Thymus (tissue), 11 donors: ENCODE data around the gene PRR36. TPM values are rescaled to one million over a fixed set of nuclear protein-coding genes. Genes with fewer than 3 reads are reported as not detected.

Experiments used
- DNase-seq, 9 donors: peaks; one replicate each; pipeline ENCODE4 v3.0.0-alpha.2; 2013; ENCODE audit warnings: low spot score in 9 of 9, low read depth in 6 of 9, missing footprints in 1 of 9
- H3K27ac ChIP-seq, 2 donors: one replicate each; pipeline ENCODE4 v1.5.1; 2013; ENCODE audit warnings: control low read depth in 1 of 2, low read depth in 1 of 2, low read length in 1 of 2, mild to moderate bottlenecking in 1 of 2, moderate library complexity in 1 of 2
- H3K27me3 ChIP-seq, 2 donors: one replicate each; pipeline ENCODE4 v1.5.1; 2013; ENCODE audit warnings: low read length in 1 of 2; ENCODE audit not compliant: control insufficient read depth in 2 of 2, insufficient read depth in 1 of 2
- H3K36me3 ChIP-seq, 2 donors: one replicate each; pipeline ENCODE4 v1.5.1; 2013; ENCODE audit warnings: low read length in 1 of 2, mild to moderate bottlenecking in 1 of 2, moderate library complexity in 1 of 2; ENCODE audit not compliant: control insufficient read depth in 2 of 2, insufficient read depth in 2 of 2
- H3K4me1 ChIP-seq, 2 donors: one replicate each; pipeline ENCODE4 v1.5.1; 2013; ENCODE audit warnings: low read length in 2 of 2; ENCODE audit not compliant: control insufficient read depth in 2 of 2, insufficient read depth in 2 of 2
- H3K4me3 ChIP-seq, 2 donors: one replicate each; pipeline ENCODE4 v1.5.1; 2013; ENCODE audit warnings: low read length in 2 of 2, control low read depth in 1 of 2, mild to moderate bottlenecking in 1 of 2
- H3K9me3 ChIP-seq, 2 donors: one replicate each; pipeline ENCODE4 v1.5.1; 2013; ENCODE audit warnings: low read length in 1 of 2, mild to moderate bottlenecking in 1 of 2; ENCODE audit not compliant: control insufficient read depth in 2 of 2, insufficient read depth in 1 of 2
- WGBS: extraction: QIAGEN DNeasy Blood & Tissue Kit; methylation state at CpG from one replicate; pipeline ENCODE4 v1.1.7; 2013; 5-methylcytosine and 5-hydroxymethylcytosine counted together
- polyA plus RNA-seq: library from polyadenylated mRNA; stranded (reverse); fragments of 200-250 nt; gene quantifications from one replicate; pipeline ENCODE4 v1.2.3, GENCODE V29; 2013
- total RNA-seq: library from RNA; stranded (reverse); fragments of 120-200 nt; gene quantifications from one replicate; pipeline ENCODE4 v1.2.4, GENCODE V29; 2013
- donor health status: healthy.

PRR36 gene
- total and polyA plus RNA-seq, 2 donors: 0.09 to 0.16 TPM

DNA sequence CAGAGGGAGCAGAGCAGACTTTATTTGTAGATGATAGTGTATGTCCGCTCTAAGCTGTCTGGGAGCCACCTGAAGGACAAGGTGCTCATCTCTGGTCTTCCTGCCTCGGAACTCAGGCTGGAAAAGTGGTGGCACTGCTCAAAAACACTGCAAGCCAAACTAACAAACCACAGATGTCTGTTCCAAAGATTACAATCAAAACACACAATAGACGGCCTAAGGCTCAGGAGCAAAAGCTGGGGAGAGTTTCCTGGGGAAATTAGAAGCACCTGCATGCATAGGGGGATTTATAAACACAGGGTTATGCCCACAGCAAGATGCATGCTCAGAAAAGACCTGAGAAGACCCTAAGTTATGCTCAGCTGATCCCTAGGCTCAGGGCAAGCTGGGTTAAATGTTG lies 53.6 kb downstream of the PRR36 start:
- 29% methylated on average over 3 of the region's 3 CpGs for WGBS
- DNase-seq: peak in 1 of 9 donors; percentile 26
- Histone ChIP-seq H3K27me3 (no peaks in the 10 kb centered on the region), H3K4me1 (peaks cover 9 to 12% of the 10 kb centered on the region in 2 donors), H3K36me3 (no peaks in the 10 kb centered on the region), H3K4me3 (no peak overlapping the region), H3K9me3 (peaks cover 0 to 2% of the 10 kb centered on the region in 2 donors), H3K27ac (peak overlapping the region in 1 of 2 donors; percentile 32)

- WGBS: 95% methylated on average over 2 of the region's 2 CpGs
- no peaks in the 10 kb centered on the region for H3K27me3 ChIP-seq
Observed at GRCh38 chr19:7819337-7819736, 54.9 kb downstream of the PRR36 start.

GRCh38 chr19:7818806-7819205 lies 55.4 kb downstream of the PRR36 start:
- 49% methylated on average over 2 of the region's 2 CpGs for WGBS
- Histone ChIP-seq H3K4me1 (peaks cover 9 to 12% of the 10 kb centered on the region in 2 donors), H3K9me3 (peaks cover 0 to 2% of the 10 kb centered on the region in 2 donors), H3K27ac (no peak overlapping the region), H3K36me3 (no peaks in the 10 kb centered on the region), H3K27me3 (no peaks in the 10 kb centered on the region), H3K4me3 (no peak overlapping the region)
- no peak for DNase-seq

More at GRCh38 chr19:7819337-7819736, 54.9 kb downstream of the PRR36 start:
- Histone ChIP-seq H3K4me1 (peaks cover 9 to 12% of the 10 kb centered on the region in 2 donors), H3K9me3 (peaks cover 0 to 2% of the 10 kb centered on the region in 2 donors), H3K27ac (no peak overlapping the region), H3K36me3 (no peaks in the 10 kb centered on the region), H3K4me3 (no peak overlapping the region)
- DNase-seq: no peak

Other genes starting within 250 kb of the PRR36 start
- 29.2 TPM for gene XAB2, start 244.8 kb downstream of the PRR36 start, total RNA-seq
- 60.6 TPM for gene XAB2, start 244.8 kb downstream of the PRR36 start, polyA plus RNA-seq
- gene PET100, start 244.6 kb downstream of the PRR36 start, total RNA-seq: 143 TPM
- gene PET100, start 244.6 kb downstream of the PRR36 start, polyA plus RNA-seq: 216 TPM
- gene PCP2, start 240.7 kb downstream of the PRR36 start, total RNA-seq: 1.9 TPM
- gene PCP2, start 240.7 kb downstream of the PRR36 start, polyA plus RNA-seq: 9.4 TPM
- 45.3 TPM for gene STXBP2, start 237.3 kb downstream of the PRR36 start, total RNA-seq
- 140 TPM for gene STXBP2, start 237.3 kb downstream of the PRR36 start, polyA plus RNA-seq
- gene RETN, start 205.3 kb downstream of the PRR36 start, total RNA-seq: 9.5 TPM
- gene RETN, start 205.3 kb downstream of the PRR36 start, polyA plus RNA-seq: 33.1 TPM
- 0.28 TPM for gene MCEMP1, start 197.3 kb downstream of the PRR36 start, total RNA-seq
- gene MCEMP1, start 197.3 kb downstream of the PRR36 start, polyA plus RNA-seq: 1.6 TPM
- 108 TPM for gene TRAPPC5, start 193.6 kb downstream of the PRR36 start, total RNA-seq
- gene TRAPPC5, start 193.6 kb downstream of the PRR36 start, polyA plus RNA-seq: 59.5 TPM
- 3.1 TPM for gene FCER2, start 172.3 kb downstream of the PRR36 start, total RNA-seq
- 14.4 TPM for gene FCER2, start 172.3 kb downstream of the PRR36 start, polyA plus RNA-seq
- 0.52 TPM for gene CLEC4G, start 142.3 kb downstream of the PRR36 start, total RNA-seq
- gene CLEC4G, start 142.3 kb downstream of the PRR36 start, polyA plus RNA-seq: 3.2 TPM
- 3.4 TPM for gene CD209, start 126.9 kb downstream of the PRR36 start, total RNA-seq
- 8.5 TPM for gene CD209, start 126.9 kb downstream of the PRR36 start, polyA plus RNA-seq
- 0.19 TPM for gene CLEC4M, start 111.1 kb downstream of the PRR36 start, total RNA-seq
- gene CLEC4M, start 111.1 kb downstream of the PRR36 start, polyA plus RNA-seq: 0.50 TPM
- gene EVI5L, start 44.2 kb downstream of the PRR36 start, total RNA-seq: 4.9 TPM
- gene EVI5L, start 44.2 kb downstream of the PRR36 start, polyA plus RNA-seq: 7.6 TPM
- 0.05 TPM for gene LRRC8E, start 14.1 kb upstream of the PRR36 start, total RNA-seq
- gene LRRC8E, start 14.1 kb upstream of the PRR36 start, polyA plus RNA-seq: 0.27 TPM
- gene MAP2K7, start 29.5 kb upstream of the PRR36 start, total RNA-seq: 8.0 TPM
- 45.4 TPM for gene MAP2K7, start 29.5 kb upstream of the PRR36 start, polyA plus RNA-seq
- gene TGFBR3L, start 40.4 kb upstream of the PRR36 start, total RNA-seq: 0.19 TPM
- 0.05 TPM for gene TGFBR3L, start 40.4 kb upstream of the PRR36 start, polyA plus RNA-seq
- gene SNAPC2, start 45.9 kb upstream of the PRR36 start, total RNA-seq: 6.4 TPM
- gene SNAPC2, start 45.9 kb upstream of the PRR36 start, polyA plus RNA-seq: 16.0 TPM
- gene CTXN1, start 51.7 kb upstream of the PRR36 start, total RNA-seq: 0.33 TPM
- gene CTXN1, start 51.7 kb upstream of the PRR36 start, polyA plus RNA-seq: 0.82 TPM
- gene TIMM44, start 69.3 kb upstream of the PRR36 start, total RNA-seq: 28.1 TPM
- 41.8 TPM for gene TIMM44, start 69.3 kb upstream of the PRR36 start, polyA plus RNA-seq
- 45.6 TPM for gene ELAVL1, start 131.3 kb upstream of the PRR36 start, total RNA-seq
- gene ELAVL1, start 131.3 kb upstream of the PRR36 start, polyA plus RNA-seq: 20.8 TPM
- gene CCL25, start 178.4 kb upstream of the PRR36 start, total RNA-seq: 287 TPM
- gene CCL25, start 178.4 kb upstream of the PRR36 start, polyA plus RNA-seq: 33.4 TPM